ENCODE results near the gene ADAM12. TPM values are rescaled to one million over a fixed set of nuclear protein-coding genes. Genes with fewer than 3 reads are reported as not detected.

Gene ADAM12
- polyA plus RNA-seq, 3 donors: 0.05 TPM; not detected in 2

DNA sequence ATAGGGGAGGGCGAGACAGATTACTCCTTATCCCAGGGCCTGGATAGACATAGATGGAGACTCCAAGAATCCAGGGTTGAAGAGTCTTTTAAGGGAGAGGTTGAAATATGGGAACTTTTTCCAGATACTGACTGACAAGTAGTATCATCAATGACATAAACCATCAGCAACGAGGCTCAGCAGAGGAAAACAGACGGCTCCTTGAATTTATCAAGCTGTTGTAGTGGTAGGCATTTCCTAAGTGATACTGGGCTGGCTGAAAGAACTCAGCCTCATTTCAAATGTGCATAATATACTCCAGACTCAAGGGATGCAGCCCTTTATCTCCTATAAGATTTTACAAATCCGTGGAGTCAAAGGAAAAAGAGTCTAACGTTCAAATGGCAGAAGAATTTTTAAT, 341.4 kb downstream of the ADAM12 start:
- H3K27me3 Mint-ChIP-seq (ENCODE audit: low read depth in 3 of 3): peaks cover 6 to 7% (median 6%) of the 10 kb centered on the region in 3 donors
- no peak for DNase-seq
- H2AFZ ChIP-seq (ENCODE audit: insufficient read depth, low read depth, low read length, poor library complexity, severe bottlenecking): no peak overlapping the region
- no peak overlapping the region for H3K4me3 Mint-ChIP-seq
- H3K9ac ChIP-seq (ENCODE audit: insufficient read depth, low read length, poor library complexity, severe bottlenecking): no peak overlapping the region
- H3K27ac Mint-ChIP-seq: no peak overlapping the region
- H3K4me3 ChIP-seq (replicated peaks in 1 of 3; ENCODE audit: low read depth in 2 of 3, low read length in 3 of 3): no peak overlapping the region
- intact Hi-C loops (cut with micrococcal nuclease): loop anchor here in 1 of 2 donors (10.0 kb wide), 1 partner anchor 152 kb away; the partner anchor contains the start of gene FANK1
- H3K27me3 ChIP-seq (ENCODE audit: control insufficient read depth in 2 of 2, insufficient read depth in 2 of 2, low read length in 2 of 2): peaks cover 0 to 2% of the 10 kb centered on the region in 2 donors
- no peak overlapping the region for H3K4me2 ChIP-seq (replicated peaks; ENCODE audit: extremely low read depth, low read length, poor library complexity, severe bottlenecking)
- TF ChIP-seq CTCF (IDR thresholded peaks at IDR 0.05): no peak
- H3K27ac ChIP-seq (ENCODE audit: low read depth in 1 of 2, low read length in 2 of 2): no peak overlapping the region
- no CpG with 5 or more reads among the region's 5 CpGs for WGBS (ENCODE audit: insufficient coverage)
- H3K36me3 Mint-ChIP-seq: no peaks in the 10 kb centered on the region
- H3K79me2 ChIP-seq (ENCODE audit: insufficient read depth, low read length): no peaks in the 10 kb centered on the region
- peaks cover 16% of the 10 kb centered on the region for H3K4me1 Mint-ChIP-seq
- H4K20me1 ChIP-seq (ENCODE audit: insufficient read depth, low read length): no peaks in the 10 kb centered on the region
- H3K9me3 Mint-ChIP-seq: peaks cover 0 to 5% (median 0%) of the 10 kb centered on the region in 7 donors
- peaks cover 7 to 14% of the 10 kb centered on the region in 2 donors for H3K4me1 ChIP-seq (ENCODE audit: control insufficient read depth in 1 of 2, insufficient read depth in 2 of 2, low read length in 2 of 2)
- no peaks in the 10 kb centered on the region for H3K36me3 ChIP-seq (replicated peaks in 1 of 2; ENCODE audit: control insufficient read depth in 1 of 2, insufficient read depth in 2 of 2, low read length in 2 of 2)
- no peaks in the 10 kb centered on the region for H3K9me3 ChIP-seq (replicated peaks in 1 of 2; ENCODE audit: control insufficient read depth in 1 of 2, insufficient read depth in 1 of 2, low read length in 2 of 2)

DNA sequence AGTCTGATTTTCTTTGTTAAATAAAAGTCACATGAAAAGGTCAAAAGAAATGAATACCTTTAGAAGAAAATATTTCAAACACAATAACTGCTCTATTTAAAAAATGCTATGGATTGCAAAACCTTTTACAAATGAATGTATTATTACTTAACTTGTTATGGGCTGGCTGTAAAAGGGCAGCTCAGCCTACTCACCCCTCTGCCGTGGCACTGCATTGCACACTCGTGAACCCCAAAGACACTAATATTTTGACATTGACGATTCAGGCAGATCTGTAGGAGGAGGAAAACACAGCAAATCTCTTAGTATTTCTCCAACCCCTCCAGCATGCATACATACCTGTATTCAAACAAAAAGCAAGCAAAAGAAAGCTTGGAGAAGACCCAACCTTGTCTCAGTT, 342.4 kb downstream of the ADAM12 start:
- H3K79me2 ChIP-seq (ENCODE audit: insufficient read depth, low read length): no peaks in the 10 kb centered on the region
- H3K36me3 Mint-ChIP-seq: no peaks in the 10 kb centered on the region
- no CpG with 5 or more reads among the region's 3 CpGs for whole genome bisulfite sequencing (ENCODE audit: insufficient coverage)
- no peak overlapping the region for H3K4me3 Mint-ChIP-seq
- no peak overlapping the region for H2AFZ ChIP-seq (ENCODE audit: insufficient read depth, low read depth, low read length, poor library complexity, severe bottlenecking)
- no peak overlapping the region for H3K4me2 ChIP-seq (replicated peaks; ENCODE audit: extremely low read depth, low read length, poor library complexity, severe bottlenecking)
- H3K27ac Mint-ChIP-seq: peak overlapping the region in 1 of 7 donors; percentile 11
- H3K9ac ChIP-seq (ENCODE audit: insufficient read depth, low read length, poor library complexity, severe bottlenecking): no peak overlapping the region
- H3K4me1 ChIP-seq (ENCODE audit: control insufficient read depth in 1 of 2, insufficient read depth in 2 of 2, low read length in 2 of 2): peaks cover 15 to 20% of the 10 kb centered on the region in 2 donors
- peaks cover 24% of the 10 kb centered on the region for H3K4me1 Mint-ChIP-seq
- no peak for DNase-seq
- H3K4me3 ChIP-seq (replicated peaks in 1 of 3; ENCODE audit: low read depth in 2 of 3, low read length in 3 of 3): no peak overlapping the region
- no peaks in the 10 kb centered on the region for H4K20me1 ChIP-seq (ENCODE audit: insufficient read depth, low read length)
- peaks cover 0 to 7% (median 6%) of the 10 kb centered on the region in 3 donors for H3K27me3 Mint-ChIP-seq (ENCODE audit: low read depth in 3 of 3)
- H3K9me3 Mint-ChIP-seq: peaks cover 0 to 3% (median 0%) of the 10 kb centered on the region in 7 donors
- no peak overlapping the region for H3K27ac ChIP-seq (ENCODE audit: low read depth in 1 of 2, low read length in 2 of 2)
- no peak for TF ChIP-seq CTCF (IDR thresholded peaks at IDR 0.05)
- peaks cover 0 to under 1% of the 10 kb centered on the region in 2 donors for H3K27me3 ChIP-seq (ENCODE audit: control insufficient read depth in 2 of 2, insufficient read depth in 2 of 2, low read length in 2 of 2)
- intact Hi-C loops (cut with micrococcal nuclease): loop anchor here in 1 of 2 donors (10.0 kb wide), 1 partner anchor 151 kb away; the partner anchor contains the start of gene FANK1
- H3K36me3 ChIP-seq (replicated peaks in 1 of 2; ENCODE audit: control insufficient read depth in 1 of 2, insufficient read depth in 2 of 2, low read length in 2 of 2): no peaks in the 10 kb centered on the region
- H3K9me3 ChIP-seq (replicated peaks in 1 of 2; ENCODE audit: control insufficient read depth in 1 of 2, insufficient read depth in 1 of 2, low read length in 2 of 2): no peaks in the 10 kb centered on the region
